Heart left ventricle (tissue), 16 donors: ENCODE data around the gene HACD2. TPM values are rescaled to one million over a fixed set of nuclear protein-coding genes. Genes with fewer than 3 reads are reported as not detected.

ENCODE experiments used
- ATAC-seq, 4 donors: fragments of 200-7000 bp; cut with Tn5 transposase; one replicate each; pipeline ENCODE4 v1.9.1; 2020 to 2022; ENCODE audit warnings: moderate library complexity in 4 of 4, mild to moderate bottlenecking in 3 of 4, moderate number of reproducible peaks in 1 of 4
- DNase-seq, 5 donors: peaks; one replicate each; pipeline ENCODE4 v3.0.0-alpha.2; 2020
- H3K27ac ChIP-seq, 12 donors: fragments of 200-600 bp; sonication (generic) in 4 of 12; one replicate each; pipeline versions ENCODE4 v1.5.0 to v1.8.0; 2016 to 2022; ENCODE audit warnings: mild to moderate bottlenecking in 2 of 12
- H3K27me3 ChIP-seq, 9 donors: fragments of 200-600 bp; sonication (generic) in 2 of 9; one replicate each; pipeline versions ENCODE4 v1.5.1 to v1.8.0; 2016 to 2022; ENCODE audit warnings: mild to moderate bottlenecking in 3 of 9
- H3K36me3 ChIP-seq, 9 donors: fragments of 200-600 bp; sonication (generic) in 2 of 9; one replicate each; pipeline versions ENCODE4 v1.5.0 to v1.8.0; 2018 to 2022; ENCODE audit warnings: mild to moderate bottlenecking in 2 of 9
- H3K4me1 ChIP-seq, 12 donors: fragments of 200-600 bp; sonication (generic) in 4 of 12; one replicate each; pipeline versions ENCODE4 v1.5.0 to v1.8.0; 2016 to 2022; ENCODE audit warnings: mild to moderate bottlenecking in 3 of 12
- H3K4me3 ChIP-seq, 12 donors: fragments of 200-600 bp; sonication (generic) in 4 of 12; one replicate each; pipeline versions ENCODE4 v1.5.0 to v1.8.0; 2017 to 2022; ENCODE audit warnings: mild to moderate bottlenecking in 9 of 12, moderate library complexity in 4 of 12
- H3K9me3 ChIP-seq, 12 donors: fragments of 200-600 bp; sonication (generic) in 4 of 12; one replicate each; pipeline versions ENCODE4 v1.5.0 to v1.8.0; 2016 to 2022; ENCODE audit warnings: mild to moderate bottlenecking in 1 of 12
- POLR2A ChIP-seq, 2 donors: fragments of 450-650 bp; IDR thresholded peaks; one replicate each; pipeline ENCODE4 v1.6.1; 2017; ENCODE audit warnings: antibody characterized with exemption in 2 of 2, mild to moderate bottlenecking in 2 of 2, moderate library complexity in 2 of 2
- WGBS, 4 donors: extraction: QIAGEN DNeasy Blood & Tissue Kit in 2 of 4; methylation state at CpG; one replicate each; pipeline versions ENCODE4 v1.1.5 to v1.1.7; 2013 to 2018; 5-methylcytosine and 5-hydroxymethylcytosine counted together
- intact Hi-C, 10 donors: fragments of 100-400 bp; cut with DNase I; formaldehyde crosslinking; loops; one replicate each; pipeline versions ENCODE4 v1.11.1 to v1.14.2; 2022
- polyA plus RNA-seq, 2 donors: library from polyadenylated mRNA; stranded (reverse); fragments of 200-250 nt; gene quantifications; one replicate each; pipeline ENCODE4 v1.2.3, GENCODE V29; 2013
- total RNA-seq, 9 donors: library from RNA; depleted of rRNA in 2 of 9; stranded (reverse); fragments of >200 nt in 2 of 9; fragmentation: NEBNext Ultra II Directional in 3 of 9; extraction: Animal tissue kit (Norgen Biotek cat#: 25700) in 3 of 9; gene quantifications; one replicate each; pipeline versions ENCODE4 v1.1.0 to v1.2.4, GENCODE V29; 2016 to 2023
- TF ChIP-seq, protein P1 (sequence below), 12 donors: fragments of 200-600 bp; sonication (generic) in 4 of 12; IDR thresholded peaks; one replicate each; pipeline versions ENCODE4 v1.5.0 to v1.8.0; 2018 to 2022; ENCODE audit warnings: antibody characterized with exemption in 12 of 12, mild to moderate bottlenecking in 5 of 12
- donor health status: ischemic (EF 13 %, LVEDD 7.1; RV severe dilation, severe dysfunction).
- donor health status: healthy with polysubstance abuse.
- donor health status: DM: no; HTN: yes; CAD: no.
- donor health status: DM: no; HTN: no; CAD: no.
- donor health status: ischemic (EF 25% LVEDD 6.9; RV normal size, moderate dysfunction).
- donor health status: ischemic (EF 25% LVEDD 5.7; RV mildly dilated, moderate dysfunction).
- donor health status: healthy.
- donor health status: DM: yes; HTN: yes; CAD: no.
- donor health status: ischemic (EF 35%, LVEDD 5.7; RV mildly dilated, moderate dysfunction).
- donor health status: nonischemic (EF 11% LVEDD 7.7; RV severe dilation, severe dysfunction).
- donor health status: DM: yes; HTN: yes; CAD: no.
- donor health status: PGD.
- donor health status: ischemic (EF 29% LVEDD 5.4; RV normal size, mild dysfunction).
- donor health status: nonischemic (EF 23%, LVEDD 6.1; RV moderate dilation, normal function).

HACD2 gene
- total and polyA plus RNA-seq, 11 donors, result 5.6 to 23.3 (median 9.7) TPM

GRCh38 chr3:123467046-123467445, 117.8 kb downstream of the HACD2 start:
- 75 to 87% (median 80%) methylated on average over 5 of the region's 5 CpGs for WGBS, 4 donors
- H3K36me3 ChIP-seq, result no peaks in the 10 kb centered on the region
- no peak for TF ChIP-seq POLR2A (IDR thresholded peaks at IDR 0.05)
- TF ChIP-seq, protein P1, sequence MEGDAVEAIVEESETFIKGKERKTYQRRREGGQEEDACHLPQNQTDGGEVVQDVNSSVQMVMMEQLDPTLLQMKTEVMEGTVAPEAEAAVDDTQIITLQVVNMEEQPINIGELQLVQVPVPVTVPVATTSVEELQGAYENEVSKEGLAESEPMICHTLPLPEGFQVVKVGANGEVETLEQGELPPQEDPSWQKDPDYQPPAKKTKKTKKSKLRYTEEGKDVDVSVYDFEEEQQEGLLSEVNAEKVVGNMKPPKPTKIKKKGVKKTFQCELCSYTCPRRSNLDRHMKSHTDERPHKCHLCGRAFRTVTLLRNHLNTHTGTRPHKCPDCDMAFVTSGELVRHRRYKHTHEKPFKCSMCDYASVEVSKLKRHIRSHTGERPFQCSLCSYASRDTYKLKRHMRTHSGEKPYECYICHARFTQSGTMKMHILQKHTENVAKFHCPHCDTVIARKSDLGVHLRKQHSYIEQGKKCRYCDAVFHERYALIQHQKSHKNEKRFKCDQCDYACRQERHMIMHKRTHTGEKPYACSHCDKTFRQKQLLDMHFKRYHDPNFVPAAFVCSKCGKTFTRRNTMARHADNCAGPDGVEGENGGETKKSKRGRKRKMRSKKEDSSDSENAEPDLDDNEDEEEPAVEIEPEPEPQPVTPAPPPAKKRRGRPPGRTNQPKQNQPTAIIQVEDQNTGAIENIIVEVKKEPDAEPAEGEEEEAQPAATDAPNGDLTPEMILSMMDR (IDR thresholded peaks at IDR 0.05), result no peak
- no peak overlapping the region for H3K27ac ChIP-seq
- ATAC-seq (no peak), DNase-seq (no peak)
- intact Hi-C loops, result no loop called here
- no peaks in the 10 kb centered on the region for H3K4me1 ChIP-seq
- no peaks in the 10 kb centered on the region for H3K9me3 ChIP-seq
- H3K4me3 ChIP-seq, result no peak overlapping the region
- no peaks in the 10 kb centered on the region for H3K27me3 ChIP-seq

DNA sequence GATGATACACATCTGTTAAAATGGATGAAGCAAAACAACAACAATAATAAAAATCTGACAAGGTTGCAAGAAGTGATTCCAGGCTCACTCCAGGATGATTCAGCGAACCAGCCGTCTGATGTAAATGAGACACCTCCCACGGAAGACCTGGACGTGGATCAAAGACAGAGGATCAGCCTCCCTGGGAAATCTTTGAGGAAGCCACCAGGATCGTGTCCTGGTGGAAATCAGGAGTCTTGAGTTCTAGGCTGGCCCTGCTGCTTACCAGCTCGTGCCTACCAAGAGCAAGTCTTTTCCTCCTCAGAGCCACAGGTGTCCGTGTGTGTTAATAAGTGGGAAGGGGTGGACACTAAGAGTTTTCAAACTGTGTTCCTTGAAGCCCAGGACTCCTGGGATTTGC, 120.6 kb downstream of the HACD2 start:
- Histone ChIP-seq H3K27me3 (peaks cover 0 to 4% (median 0%) of the 10 kb centered on the region in 9 donors), H3K4me3 (no peak overlapping the region), H3K9me3 (no peaks in the 10 kb centered on the region), H3K36me3 (no peaks in the 10 kb centered on the region), H3K27ac (no peak overlapping the region), H3K4me1 (peaks cover 0 to 6% (median 0%) of the 10 kb centered on the region in 12 donors)
- 66 to 76% (median 70%) methylated on average over 7 of the region's 7 CpGs for WGBS, 4 donors
- TF ChIP-seq, protein P1 (IDR thresholded peaks at IDR 0.05), result no peak
- TF ChIP-seq POLR2A (IDR thresholded peaks at IDR 0.05), result no peak
- ATAC-seq (no peak), DNase-seq (no peak)
- intact Hi-C loops, result no loop called here

- no peak for DNase-seq
- no peak overlapping the region for H3K4me3 ChIP-seq
- peaks cover 0 to 7% (median 0%) of the 10 kb centered on the region in 9 donors for H3K27me3 ChIP-seq
- H3K36me3 ChIP-seq, result no peaks in the 10 kb centered on the region
- no peak overlapping the region for H3K27ac ChIP-seq
- peaks cover 0 to 6% (median 0%) of the 10 kb centered on the region in 12 donors for H3K4me1 ChIP-seq
- 28 to 37% (median 30%) methylated on average over 8 of the region's 8 CpGs for WGBS, 4 donors
- no peaks in the 10 kb centered on the region for H3K9me3 ChIP-seq
- TF ChIP-seq, protein P1 (IDR thresholded peaks at IDR 0.05), result no peak
- intact Hi-C loops, result loop anchor here in 1 of 10 donors (10.0 kb wide), 1 partner anchor 95 kb away; no protein-coding TSS in a partner anchor
- ATAC-seq, result peak in 3 of 4 donors; percentile 36 to 41 (median 39)
Observed at GRCh38 chr3:123459862-123460261, 125.0 kb downstream of the HACD2 start.

DNA sequence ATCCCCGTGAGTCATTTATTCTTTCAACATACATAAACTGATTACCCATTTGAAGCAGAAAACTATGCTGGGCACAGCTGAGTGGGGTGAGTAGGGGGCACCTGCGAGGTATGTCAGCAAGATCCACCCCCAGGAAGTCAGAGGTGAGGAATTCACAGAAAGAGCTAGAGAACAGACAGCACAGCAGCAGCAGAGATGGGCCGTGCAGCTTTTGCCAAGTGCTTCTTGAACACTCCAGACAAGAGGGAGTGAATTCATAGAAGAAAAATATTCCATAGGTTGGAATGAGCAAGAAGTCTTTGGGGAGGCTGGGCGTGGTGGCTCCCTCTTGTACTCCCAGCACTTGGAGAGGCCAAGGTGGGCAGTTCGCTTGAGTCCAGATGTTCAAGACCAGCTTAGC, 126.6 kb downstream of the HACD2 start:
- no peaks in the 10 kb centered on the region for H3K36me3 ChIP-seq
- H3K27ac ChIP-seq, result no peak overlapping the region
- H3K27me3 ChIP-seq, result peaks cover 0 to 7% (median 0%) of the 10 kb centered on the region in 9 donors
- H3K9me3 ChIP-seq, result no peaks in the 10 kb centered on the region
- WGBS, 4 donors, result 87 to 88% (median 88%) methylated on average over 5 of the region's 5 CpGs
- DNase-seq (no peak), ATAC-seq (no peak)
- peaks cover 0 to 6% (median 0%) of the 10 kb centered on the region in 12 donors for H3K4me1 ChIP-seq
- no peak overlapping the region for H3K4me3 ChIP-seq
- TF ChIP-seq POLR2A (IDR thresholded peaks at IDR 0.05), result no peak
- TF ChIP-seq, protein P1 (IDR thresholded peaks at IDR 0.05), result no peak
- intact Hi-C loops, result loop anchor here in 1 of 10 donors (10.0 kb wide), 1 partner anchor 97 kb away; no protein-coding TSS in a partner anchor
